Activated CD8-positive, alpha-beta T cell treated with anti-CD3 and anti-CD28 coated beads for 36 hours (primary cell): ENCODE measurements around the gene NPAS2. TPM values are rescaled to one million over a fixed set of nuclear protein-coding genes. Genes with fewer than 3 reads are reported as not detected.

Experiments used
- ATAC-seq: fragments of 200-7000 bp; cut with Tn5 transposase; one replicate; pipeline ENCODE4 v1.10.0; 2021; ENCODE audit warnings: mild to moderate bottlenecking, moderate library complexity
- CTCF ChIA-PET: fragments of 350-600 bp; sonication (Branson Sonifier 250); formaldehyde crosslinking; loops from one replicate; lab custom pipeline; 2021; ENCODE audit warnings: antibody characterized with exemption; lab: Charles Lee
- POLR2A ChIA-PET: fragments of 350-600 bp; sonication (Branson Sonifier 250); formaldehyde crosslinking; loops from one replicate; lab custom pipeline; 2021; ENCODE audit warnings: antibody characterized with exemption; lab: Charles Lee
- DNase-seq: peaks from one replicate; pipeline ENCODE4 v3.0.0-alpha.2; 2020
- H3K27ac Mint-ChIP-seq: one replicate; pipeline ENCODE4 v1.8.0; 2021; ENCODE audit warnings: mild to moderate bottlenecking, mixed read lengths
- H3K27me3 Mint-ChIP-seq: one replicate; pipeline ENCODE4 v1.8.0; 2021; ENCODE audit warnings: mixed read lengths
- H3K36me3 Mint-ChIP-seq: one replicate; pipeline ENCODE4 v1.8.0; 2021; ENCODE audit warnings: low read depth, mixed read lengths
- H3K4me1 Mint-ChIP-seq: one replicate; pipeline ENCODE4 v1.8.0; 2021; ENCODE audit warnings: low read depth, mixed read lengths
- H3K4me3 Mint-ChIP-seq: one replicate; pipeline ENCODE4 v1.8.0; 2021; ENCODE audit warnings: mild to moderate bottlenecking, moderate library complexity, mixed read lengths
- H3K9me3 Mint-ChIP-seq: one replicate; pipeline ENCODE4 v1.8.0; 2021; ENCODE audit warnings: mixed read lengths
- CTCF ChIP-seq: fragments of 200-600 bp; IDR thresholded peaks from one replicate; pipeline ENCODE4 v1.8.0; 2022; ENCODE audit warnings: antibody characterized with exemption, mild to moderate bottlenecking
- intact Hi-C: fragments of 100-400 bp; cut with micrococcal nuclease; formaldehyde crosslinking; loops from one replicate; pipeline ENCODE4 v1.10.0; 2022
- total RNA-seq, 2 experiments: library from RNA; stranded (reverse); gene quantifications; one replicate each; pipeline ENCODE4 v1.2.3, GENCODE V29; 2021

The NPAS2 gene
- total RNA-seq, 2 experiments from 2014 or later = 14.4 to 15.2 TPM

- ATAC-seq (no peak), DNase-seq (no peak)
- Mint-ChIP-seq H3K27me3 (peaks cover 11% of the 10 kb centered on the region), H3K4me1 (peaks cover 10% of the 10 kb centered on the region), H3K9me3 (peaks cover 10% of the 10 kb centered on the region), H3K27ac (no peak overlapping the region), H3K4me3 (no peak overlapping the region), H3K36me3 (peaks cover 6% of the 10 kb centered on the region)
- POLR2A ChIA-PET = no interaction called here
- no peak for TF ChIP-seq CTCF
- CTCF ChIA-PET = no interaction called here
- intact Hi-C loops = no loop called here
Observed at GRCh38 chr2:100824842-100825241, 4.9 kb downstream of the NPAS2 start.

- no peak for TF ChIP-seq CTCF
- no peak for DNase-seq
- CTCF ChIA-PET = no interaction called here
- no peak for ATAC-seq
- Mint-ChIP-seq H3K27ac (no peak overlapping the region), H3K4me3 (no peak overlapping the region), H3K27me3 (peaks cover 8% of the 10 kb centered on the region), H3K9me3 (peaks cover 10% of the 10 kb centered on the region), H3K4me1 (peaks cover 12% of the 10 kb centered on the region), H3K36me3 (peaks cover 6% of the 10 kb centered on the region)
- POLR2A ChIA-PET = no interaction called here
- intact Hi-C loops = no loop called here
Observed at GRCh38 chr2:100826494-100826893, 6.6 kb downstream of the NPAS2 start.

DNA sequence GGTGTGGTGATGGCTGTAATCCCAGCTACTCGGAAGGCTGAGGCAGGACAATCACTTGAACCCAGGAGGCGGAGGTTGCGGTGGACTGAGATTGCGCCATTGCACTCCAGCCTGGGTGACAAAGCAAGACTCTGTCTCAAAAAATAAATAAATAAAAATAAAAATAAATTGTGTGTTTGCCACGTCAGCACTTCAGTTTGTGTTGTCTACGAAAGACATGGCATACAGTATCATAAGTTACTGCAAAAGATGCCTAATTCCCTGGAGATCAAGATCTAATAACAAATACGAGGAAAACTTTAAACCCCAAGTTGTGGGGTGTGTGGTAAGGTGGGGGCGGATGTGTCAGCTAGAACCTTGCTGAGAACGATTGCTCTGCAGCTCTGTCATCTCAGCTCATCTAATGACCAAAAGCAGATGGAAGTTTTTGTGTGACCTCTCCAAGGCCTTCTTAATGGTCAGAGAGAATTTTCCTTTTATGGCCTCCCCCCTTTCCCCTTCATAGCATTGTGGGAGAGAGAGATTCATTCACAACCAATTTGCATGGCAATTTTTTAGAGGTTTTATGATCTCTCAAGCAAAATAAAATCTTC is 11.3 kb downstream of the NPAS2 start:
- H3K36me3 Mint-ChIP-seq = peaks cover 9% of the 10 kb centered on the region
- no peaks in the 10 kb centered on the region for H3K27me3 Mint-ChIP-seq
- no peak overlapping the region for H3K4me3 Mint-ChIP-seq
- peaks cover 7% of the 10 kb centered on the region for H3K4me1 Mint-ChIP-seq
- intact Hi-C loops = no loop called here
- POLR2A ChIA-PET = interaction anchor here (0.7 kb wide), 1 partner anchor 54 kb away, joined by 3 read pairs; no protein-coding TSS in a partner anchor
- DNase-seq = no peak
- ATAC-seq = no peak
- peaks cover 10% of the 10 kb centered on the region for H3K9me3 Mint-ChIP-seq
- CTCF ChIA-PET = no interaction called here
- no peak overlapping the region for H3K27ac Mint-ChIP-seq
- TF ChIP-seq CTCF = no peak

GRCh38 chr2:100831831-100832230 is 11.9 kb downstream of the NPAS2 start:
- DNase-seq = no peak
- Mint-ChIP-seq H3K27ac (no peak overlapping the region), H3K27me3 (no peaks in the 10 kb centered on the region), H3K36me3 (peaks cover 10% of the 10 kb centered on the region), H3K4me1 (peaks cover 7% of the 10 kb centered on the region), H3K4me3 (no peak overlapping the region), H3K9me3 (peaks cover 10% of the 10 kb centered on the region)
- ChIA-PET POLR2A (no interaction called here), CTCF (no interaction called here)
- ATAC-seq = no peak
- no peak for TF ChIP-seq CTCF
- intact Hi-C loops = no loop called here

GRCh38 chr2:100832885-100833284 is 12.9 kb downstream of the NPAS2 start:
- TF ChIP-seq CTCF = no peak
- CTCF ChIA-PET = no interaction called here
- DNase-seq (no peak), ATAC-seq (no peak)
- peaks cover 8% of the 10 kb centered on the region for H3K36me3 Mint-ChIP-seq
- H3K4me1 Mint-ChIP-seq = peaks cover 7% of the 10 kb centered on the region
- H3K27me3 Mint-ChIP-seq = no peaks in the 10 kb centered on the region
- intact Hi-C loops = no loop called here
- H3K27ac Mint-ChIP-seq = no peak overlapping the region
- no peak overlapping the region for H3K4me3 Mint-ChIP-seq
- POLR2A ChIA-PET = no interaction called here
- peaks cover 7% of the 10 kb centered on the region for H3K9me3 Mint-ChIP-seq
